Measurements from ENCODE around the gene HTT. TPM values are rescaled to one million over a fixed set of nuclear protein-coding genes. Genes with fewer than 3 reads are reported as not detected.

Gene HTT
- total and polyA plus RNA-seq, 2 of the 13 experiments (the other 11 are each of a cell fraction or from before 2014, with no cell fraction given): 17.5 to 19.5 TPM

- TF ChIP-seq ETV5 (CRISPR knock-in tag; IDR thresholded peaks at IDR 0.05; ENCODE audit: borderline replicate concordance) (no peak), ZNF572 (CRISPR knock-in tag; IDR thresholded peaks at IDR 0.05) (no peak), ZNF790 (CRISPR knock-in tag; IDR thresholded peaks at IDR 0.05; ENCODE audit: borderline replicate concordance) (no peak), STAG1 (CRISPR knock-in tag; IDR thresholded peaks at IDR 0.05) (no peak), ZNF558 (CRISPR knock-in tag; IDR thresholded peaks at IDR 0.05; ENCODE audit: borderline replicate concordance) (no peak), FOSL1 (CRISPR knock-in tag; IDR thresholded peaks at IDR 0.05; ENCODE audit: borderline replicate concordance) (no peak)
- TF ChIP-seq, protein P1, sequence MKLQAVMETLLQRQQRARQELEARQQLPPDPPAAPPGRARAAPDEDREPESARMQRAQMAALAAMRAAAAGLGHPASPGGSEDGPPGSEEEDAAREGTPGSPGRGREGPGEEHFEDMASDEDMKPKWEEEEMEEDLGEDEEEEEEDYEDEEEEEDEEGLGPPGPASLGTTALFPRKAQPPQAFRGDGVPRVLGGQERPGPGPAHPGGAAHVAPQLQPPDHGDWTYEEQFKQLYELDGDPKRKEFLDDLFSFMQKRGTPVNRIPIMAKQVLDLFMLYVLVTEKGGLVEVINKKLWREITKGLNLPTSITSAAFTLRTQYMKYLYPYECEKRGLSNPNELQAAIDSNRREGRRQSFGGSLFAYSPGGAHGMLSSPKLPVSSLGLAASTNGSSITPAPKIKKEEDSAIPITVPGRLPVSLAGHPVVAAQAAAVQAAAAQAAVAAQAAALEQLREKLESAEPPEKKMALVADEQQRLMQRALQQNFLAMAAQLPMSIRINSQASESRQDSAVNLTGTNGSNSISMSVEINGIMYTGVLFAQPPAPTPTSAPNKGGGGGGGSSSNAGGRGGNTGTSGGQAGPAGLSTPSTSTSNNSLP (IDR thresholded peaks at IDR 0.05; ENCODE audit: low read depth, low read length): no peak
- TF ChIP-seq, protein P2, sequence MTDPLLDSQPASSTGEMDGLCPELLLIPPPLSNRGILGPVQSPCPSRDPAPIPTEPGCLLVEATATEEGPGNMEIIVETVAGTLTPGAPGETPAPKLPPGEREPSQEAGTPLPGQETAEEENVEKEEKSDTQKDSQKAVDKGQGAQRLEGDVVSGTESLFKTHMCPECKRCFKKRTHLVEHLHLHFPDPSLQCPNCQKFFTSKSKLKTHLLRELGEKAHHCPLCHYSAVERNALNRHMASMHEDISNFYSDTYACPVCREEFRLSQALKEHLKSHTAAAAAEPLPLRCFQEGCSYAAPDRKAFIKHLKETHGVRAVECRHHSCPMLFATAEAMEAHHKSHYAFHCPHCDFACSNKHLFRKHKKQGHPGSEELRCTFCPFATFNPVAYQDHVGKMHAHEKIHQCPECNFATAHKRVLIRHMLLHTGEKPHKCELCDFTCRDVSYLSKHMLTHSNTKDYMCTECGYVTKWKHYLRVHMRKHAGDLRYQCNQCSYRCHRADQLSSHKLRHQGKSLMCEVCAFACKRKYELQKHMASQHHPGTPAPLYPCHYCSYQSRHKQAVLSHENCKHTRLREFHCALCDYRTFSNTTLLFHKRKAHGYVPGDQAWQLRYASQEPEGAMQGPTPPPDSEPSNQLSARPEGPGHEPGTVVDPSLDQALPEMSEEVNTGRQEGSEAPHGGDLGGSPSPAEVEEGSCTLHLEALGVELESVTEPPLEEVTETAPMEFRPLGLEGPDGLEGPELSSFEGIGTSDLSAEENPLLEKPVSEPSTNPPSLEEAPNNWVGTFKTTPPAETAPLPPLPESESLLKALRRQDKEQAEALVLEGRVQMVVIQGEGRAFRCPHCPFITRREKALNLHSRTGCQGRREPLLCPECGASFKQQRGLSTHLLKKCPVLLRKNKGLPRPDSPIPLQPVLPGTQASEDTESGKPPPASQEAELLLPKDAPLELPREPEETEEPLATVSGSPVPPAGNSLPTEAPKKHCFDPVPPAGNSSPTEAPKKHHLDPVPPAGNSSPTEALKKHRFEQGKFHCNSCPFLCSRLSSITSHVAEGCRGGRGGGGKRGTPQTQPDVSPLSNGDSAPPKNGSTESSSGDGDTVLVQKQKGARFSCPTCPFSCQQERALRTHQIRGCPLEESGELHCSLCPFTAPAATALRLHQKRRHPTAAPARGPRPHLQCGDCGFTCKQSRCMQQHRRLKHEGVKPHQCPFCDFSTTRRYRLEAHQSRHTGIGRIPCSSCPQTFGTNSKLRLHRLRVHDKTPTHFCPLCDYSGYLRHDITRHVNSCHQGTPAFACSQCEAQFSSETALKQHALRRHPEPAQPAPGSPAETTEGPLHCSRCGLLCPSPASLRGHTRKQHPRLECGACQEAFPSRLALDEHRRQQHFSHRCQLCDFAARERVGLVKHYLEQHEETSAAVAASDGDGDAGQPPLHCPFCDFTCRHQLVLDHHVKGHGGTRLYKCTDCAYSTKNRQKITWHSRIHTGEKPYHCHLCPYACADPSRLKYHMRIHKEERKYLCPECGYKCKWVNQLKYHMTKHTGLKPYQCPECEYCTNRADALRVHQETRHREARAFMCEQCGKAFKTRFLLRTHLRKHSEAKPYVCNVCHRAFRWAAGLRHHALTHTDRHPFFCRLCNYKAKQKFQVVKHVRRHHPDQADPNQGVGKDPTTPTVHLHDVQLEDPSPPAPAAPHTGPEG (CRISPR knock-in tag; IDR thresholded peaks at IDR 0.05): no peak
- TF ChIP-seq, protein P3, sequence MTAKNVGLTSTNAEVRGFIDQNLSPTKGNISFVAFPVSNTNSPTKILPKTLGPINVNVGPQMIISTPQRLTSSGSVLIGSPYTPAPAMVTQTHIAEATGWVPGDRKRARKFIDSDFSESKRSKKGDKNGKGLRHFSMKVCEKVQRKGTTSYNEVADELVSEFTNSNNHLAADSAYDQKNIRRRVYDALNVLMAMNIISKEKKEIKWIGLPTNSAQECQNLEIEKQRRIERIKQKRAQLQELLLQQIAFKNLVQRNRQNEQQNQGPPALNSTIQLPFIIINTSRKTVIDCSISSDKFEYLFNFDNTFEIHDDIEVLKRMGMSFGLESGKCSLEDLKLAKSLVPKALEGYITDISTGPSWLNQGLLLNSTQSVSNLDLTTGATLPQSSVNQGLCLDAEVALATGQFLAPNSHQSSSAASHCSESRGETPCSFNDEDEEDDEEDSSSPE (CRISPR knock-in tag; IDR thresholded peaks at IDR 0.05): no peak
These were observed 47.1 kb downstream of the HTT start (continued) for GRCh38 chr4:3121596-3121995.

All from HepG2 (cell line).